ENCODE measurements around the gene MACROD2. TPM values are rescaled to one million over a fixed set of nuclear protein-coding genes. Genes with fewer than 3 reads are reported as not detected.
A peak's percentile ranks its signal among the peaks of the same experiment; 100 is the strongest.

The MACROD2 gene
- total RNA-seq, 2 donors from 2014 or later, result 0.95 to 4.2 TPM

- ATAC-seq (ENCODE audit: insufficient number of reproducible peaks, low FRiP score, low read depth), result no peak
- Histone ChIP-seq H3K4me1 (ENCODE audit: control insufficient read depth in 1 of 2, low read depth in 2 of 2) (peaks cover 0 to 13% of the 10 kb centered on the region in 2 donors), H3K4me3 (no peak overlapping the region), H3K27ac (no peak overlapping the region), H3K36me3 (no peaks in the 10 kb centered on the region), H3K9me3 (no peaks in the 10 kb centered on the region), H3K27me3 (replicated peaks; ENCODE audit: insufficient read depth) (no peaks in the 10 kb centered on the region)
- TF ChIP-seq CTCF (IDR thresholded peaks at IDR 0.05), result no peak
- DNase-seq (ENCODE audit: low spot score), result no peak
Measured at GRCh38 chr20:15756002-15756753, 1760.9 kb downstream of the MACROD2 start.

DNA sequence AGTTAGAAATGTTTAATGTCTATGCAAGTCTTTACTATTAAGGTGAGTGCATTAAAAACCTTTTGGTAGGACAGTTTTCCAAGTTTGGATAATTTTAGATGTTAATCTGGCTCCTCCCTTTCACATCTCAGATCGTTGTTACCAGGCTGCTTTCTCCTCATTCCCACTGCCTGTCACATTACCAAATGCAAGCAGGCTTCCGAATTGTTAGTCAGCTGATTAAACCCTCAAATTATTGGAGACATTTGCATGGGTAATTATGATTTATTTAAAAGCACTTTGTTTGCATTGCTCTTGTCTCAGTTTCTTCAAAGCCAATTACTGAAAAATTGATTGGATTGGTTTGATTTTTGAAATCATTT, 1761.4 kb downstream of the MACROD2 start:
- H3K4me3 ChIP-seq, result no peak overlapping the region
- no peaks in the 10 kb centered on the region for H3K9me3 ChIP-seq
- no peaks in the 10 kb centered on the region for H3K27me3 ChIP-seq (replicated peaks; ENCODE audit: insufficient read depth)
- H3K4me1 ChIP-seq (ENCODE audit: control insufficient read depth in 1 of 2, low read depth in 2 of 2), result peaks cover 0 to 17% of the 10 kb centered on the region in 2 donors
- DNase-seq (ENCODE audit: low spot score), result no peak
- no peak for ATAC-seq (ENCODE audit: insufficient number of reproducible peaks, low FRiP score, low read depth)
- no peak overlapping the region for H3K27ac ChIP-seq
- TF ChIP-seq CTCF (IDR thresholded peaks at IDR 0.05), result no peak
- no peaks in the 10 kb centered on the region for H3K36me3 ChIP-seq

- H3K9me3 ChIP-seq, result no peaks in the 10 kb centered on the region
- ATAC-seq (ENCODE audit: insufficient number of reproducible peaks, low FRiP score, low read depth) (no peak), DNase-seq (ENCODE audit: low spot score) (no peak)
- H3K36me3 ChIP-seq, result no peaks in the 10 kb centered on the region
- no peak for TF ChIP-seq CTCF (IDR thresholded peaks at IDR 0.05)
- no peaks in the 10 kb centered on the region for H3K27me3 ChIP-seq (replicated peaks; ENCODE audit: insufficient read depth)
- H3K4me1 ChIP-seq (ENCODE audit: control insufficient read depth in 1 of 2, low read depth in 2 of 2), result peaks cover 0 to 38% of the 10 kb centered on the region in 2 donors
- no peak overlapping the region for H3K4me3 ChIP-seq
- peak overlapping the region; percentile 4 to 59 for H3K27ac ChIP-seq
Measured at GRCh38 chr20:15759594-15759993, 1764.3 kb downstream of the MACROD2 start.

- Histone ChIP-seq H3K36me3 (no peaks in the 10 kb centered on the region), H3K9me3 (no peaks in the 10 kb centered on the region), H3K27ac (peak overlapping the region; percentile 4 to 59), H3K4me1 (ENCODE audit: control insufficient read depth in 1 of 2, low read depth in 2 of 2) (peaks cover 0 to 42% of the 10 kb centered on the region in 2 donors), H3K27me3 (replicated peaks; ENCODE audit: insufficient read depth) (no peaks in the 10 kb centered on the region), H3K4me3 (no peak overlapping the region)
- TF ChIP-seq CTCF (IDR thresholded peaks at IDR 0.05), result no peak
- DNase-seq (ENCODE audit: low spot score), result no peak
- ATAC-seq (ENCODE audit: insufficient number of reproducible peaks, low FRiP score, low read depth), result no peak
Measured at GRCh38 chr20:15760001-15760621, 1764.8 kb downstream of the MACROD2 start.

DNA sequence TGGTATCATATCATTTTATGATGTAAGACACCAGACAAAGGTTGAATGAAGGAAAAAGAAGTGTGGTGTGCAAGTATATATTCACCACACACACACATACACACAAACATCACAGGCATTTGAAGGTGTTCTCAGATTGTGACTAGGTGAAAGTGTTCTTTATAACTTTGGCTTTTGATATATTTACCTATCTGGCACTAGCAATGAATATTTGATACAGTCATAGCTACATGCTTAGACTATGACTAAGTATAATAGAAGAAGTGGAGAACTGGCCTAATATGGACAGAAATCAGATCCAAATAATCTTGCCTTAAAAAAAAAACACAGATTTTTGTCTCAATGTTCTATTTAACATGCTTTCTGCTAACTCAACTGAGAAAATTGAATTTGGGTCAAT, 1768.0 kb downstream of the MACROD2 start:
- H3K36me3 ChIP-seq, result no peaks in the 10 kb centered on the region

More for the DNA sequence above, 1768.0 kb downstream of the MACROD2 start:
- Histone ChIP-seq H3K27me3 (replicated peaks; ENCODE audit: insufficient read depth) (no peaks in the 10 kb centered on the region), H3K9me3 (no peaks in the 10 kb centered on the region), H3K27ac (peak overlapping the region; percentile 39 to 67), H3K4me1 (ENCODE audit: control insufficient read depth in 1 of 2, low read depth in 2 of 2) (peaks cover 8 to 64% of the 10 kb centered on the region in 2 donors), H3K4me3 (no peak overlapping the region)
- TF ChIP-seq CTCF (IDR thresholded peaks at IDR 0.05), result no peak
- ATAC-seq (ENCODE audit: insufficient number of reproducible peaks, low FRiP score, low read depth) (no peak), DNase-seq (ENCODE audit: low spot score) (no peak)
